ENCODE measurements around the gene ELMO1.
A peak's percentile ranks its signal among the peaks of the same experiment; 100 is the strongest.

Gene ELMO1

GRCh38 chr7:36884910-36885309, 563.8 kb downstream of the ELMO1 start:
- Mint-ChIP-seq H3K4me3 (no peak overlapping the region), H3K9me3 (no peaks in the 10 kb centered on the region), H3K27ac (no peak overlapping the region), H3K4me1 (no peaks in the 10 kb centered on the region), H3K36me3 (peaks cover 67% of the 10 kb centered on the region), H3K27me3 (no peaks in the 10 kb centered on the region)
- ATAC-seq = no peak

GRCh38 chr7:36884351-36884750, 564.3 kb downstream of the ELMO1 start:
- no peaks in the 10 kb centered on the region for H3K4me1 Mint-ChIP-seq
- no peaks in the 10 kb centered on the region for H3K9me3 Mint-ChIP-seq
- no peak overlapping the region for H3K4me3 Mint-ChIP-seq
- peaks cover 72% of the 10 kb centered on the region for H3K36me3 Mint-ChIP-seq
- H3K27ac Mint-ChIP-seq = no peak overlapping the region
- no peaks in the 10 kb centered on the region for H3K27me3 Mint-ChIP-seq
- ATAC-seq = no peak

- H3K27ac Mint-ChIP-seq = no peak overlapping the region
- H3K4me1 Mint-ChIP-seq = no peaks in the 10 kb centered on the region
- peaks cover 82% of the 10 kb centered on the region for H3K36me3 Mint-ChIP-seq
- no peaks in the 10 kb centered on the region for H3K27me3 Mint-ChIP-seq
- H3K9me3 Mint-ChIP-seq = no peaks in the 10 kb centered on the region
- no peak overlapping the region for H3K4me3 Mint-ChIP-seq
- ATAC-seq = no peak
Measured at GRCh38 chr7:36881233-36881874, 567.3 kb downstream of the ELMO1 start.

GRCh38 chr7:36880108-36880507, 568.6 kb downstream of the ELMO1 start:
- Mint-ChIP-seq H3K4me1 (no peaks in the 10 kb centered on the region), H3K4me3 (no peak overlapping the region), H3K36me3 (peaks cover 83% of the 10 kb centered on the region), H3K27ac (no peak overlapping the region), H3K9me3 (no peaks in the 10 kb centered on the region), H3K27me3 (no peaks in the 10 kb centered on the region)
- ATAC-seq = no peak

- Mint-ChIP-seq H3K27me3 (no peaks in the 10 kb centered on the region), H3K4me3 (no peak overlapping the region), H3K4me1 (no peaks in the 10 kb centered on the region), H3K27ac (no peak overlapping the region), H3K9me3 (no peaks in the 10 kb centered on the region), H3K36me3 (peaks cover 83% of the 10 kb centered on the region)
- ATAC-seq = no peak
Measured at GRCh38 chr7:36879021-36879420, 569.6 kb downstream of the ELMO1 start.

- Mint-ChIP-seq H3K4me1 (no peaks in the 10 kb centered on the region), H3K4me3 (no peak overlapping the region), H3K9me3 (no peaks in the 10 kb centered on the region), H3K27me3 (no peaks in the 10 kb centered on the region), H3K27ac (no peak overlapping the region), H3K36me3 (peaks cover 83% of the 10 kb centered on the region)
- no peak for ATAC-seq
Measured at GRCh38 chr7:36878288-36878687, 570.4 kb downstream of the ELMO1 start.

GRCh38 chr7:36875794-36876193, 572.9 kb downstream of the ELMO1 start:
- no peaks in the 10 kb centered on the region for H3K4me1 Mint-ChIP-seq
- peaks cover 90% of the 10 kb centered on the region for H3K36me3 Mint-ChIP-seq
- H3K27ac Mint-ChIP-seq = no peak overlapping the region
- H3K4me3 Mint-ChIP-seq = no peak overlapping the region
- ATAC-seq = no peak
- H3K27me3 Mint-ChIP-seq = no peaks in the 10 kb centered on the region
- no peaks in the 10 kb centered on the region for H3K9me3 Mint-ChIP-seq

- Mint-ChIP-seq H3K36me3 (peaks cover 91% of the 10 kb centered on the region), H3K27ac (no peak overlapping the region), H3K4me1 (no peaks in the 10 kb centered on the region), H3K27me3 (no peaks in the 10 kb centered on the region), H3K4me3 (no peak overlapping the region), H3K9me3 (no peaks in the 10 kb centered on the region)
- ATAC-seq = no peak
Measured at GRCh38 chr7:36874041-36874440, 574.6 kb downstream of the ELMO1 start.

- Mint-ChIP-seq H3K4me3 (no peak overlapping the region), H3K36me3 (peaks cover 94% of the 10 kb centered on the region)
Measured at GRCh38 chr7:36871863-36872262, 576.8 kb downstream of the ELMO1 start.

GRCh38 chr7:36871355-36871738, 577.3 kb downstream of the ELMO1 start:
- Mint-ChIP-seq H3K4me3 (no peak overlapping the region), H3K4me1 (no peaks in the 10 kb centered on the region), H3K9me3 (no peaks in the 10 kb centered on the region), H3K27ac (no peak overlapping the region), H3K36me3 (peaks cover 95% of the 10 kb centered on the region), H3K27me3 (no peaks in the 10 kb centered on the region)
- ATAC-seq = no peak

More at GRCh38 chr7:36871863-36872262, 576.8 kb downstream of the ELMO1 start:
- ATAC-seq = no peak
- H3K27me3 Mint-ChIP-seq = no peaks in the 10 kb centered on the region
- H3K9me3 Mint-ChIP-seq = no peaks in the 10 kb centered on the region
- no peaks in the 10 kb centered on the region for H3K4me1 Mint-ChIP-seq
- H3K27ac Mint-ChIP-seq = no peak overlapping the region

- Mint-ChIP-seq H3K9me3 (no peaks in the 10 kb centered on the region), H3K36me3 (peaks cover 93% of the 10 kb centered on the region), H3K27ac (no peak overlapping the region), H3K27me3 (no peaks in the 10 kb centered on the region), H3K4me3 (no peak overlapping the region), H3K4me1 (no peaks in the 10 kb centered on the region)
- ATAC-seq = no peak
Measured at GRCh38 chr7:36870625-36871354, 577.9 kb downstream of the ELMO1 start.

- ATAC-seq = no peak
- no peaks in the 10 kb centered on the region for H3K27me3 Mint-ChIP-seq
- H3K4me1 Mint-ChIP-seq = no peaks in the 10 kb centered on the region
- H3K27ac Mint-ChIP-seq = no peak overlapping the region
- H3K4me3 Mint-ChIP-seq = no peak overlapping the region
- peaks cover 92% of the 10 kb centered on the region for H3K36me3 Mint-ChIP-seq
- H3K9me3 Mint-ChIP-seq = no peaks in the 10 kb centered on the region
Measured at GRCh38 chr7:36868727-36869411, 579.8 kb downstream of the ELMO1 start.

GRCh38 chr7:36865019-36865418, 583.6 kb downstream of the ELMO1 start:
- H3K27ac Mint-ChIP-seq = no peak overlapping the region
- no peaks in the 10 kb centered on the region for H3K4me1 Mint-ChIP-seq

GRCh38 chr7:36863901-36864701, 584.6 kb downstream of the ELMO1 start:
- ATAC-seq = no peak
- Mint-ChIP-seq H3K27me3 (no peaks in the 10 kb centered on the region), H3K4me3 (no peak overlapping the region), H3K36me3 (peaks cover 95% of the 10 kb centered on the region), H3K4me1 (no peaks in the 10 kb centered on the region), H3K27ac (peak overlapping the region; percentile 25), H3K9me3 (no peaks in the 10 kb centered on the region)

More at GRCh38 chr7:36865019-36865418, 583.6 kb downstream of the ELMO1 start:
- Mint-ChIP-seq H3K36me3 (peaks cover 95% of the 10 kb centered on the region), H3K4me3 (no peak overlapping the region), H3K27me3 (no peaks in the 10 kb centered on the region), H3K9me3 (no peaks in the 10 kb centered on the region)
- no peak for ATAC-seq

GRCh38 chr7:36862771-36863261, 585.8 kb downstream of the ELMO1 start:
- no peak for ATAC-seq
- Mint-ChIP-seq H3K27me3 (no peaks in the 10 kb centered on the region), H3K4me1 (no peaks in the 10 kb centered on the region), H3K4me3 (no peak overlapping the region), H3K9me3 (no peaks in the 10 kb centered on the region), H3K36me3 (peaks cover 94% of the 10 kb centered on the region), H3K27ac (no peak overlapping the region)

Measured in stimulated activated memory B cell treated with anti-CD40 and anti-IgM and Interleukin-4, amounts not matched to agents 10 μg/mL and 1 μg/mL and 100 μg/mL, for 72 hours (primary cell).